Nephron progenitor cell (in vitro differentiated cells): ENCODE results near the gene SHROOM2.

Experiments
- DNase-seq: peaks from one replicate; pipeline ENCODE4 v3.0.0; 2021
- H3K27ac Mint-ChIP-seq: 2 replicates; pipeline ENCODE4 v1.8.0; 2021; ENCODE audit warnings: mild to moderate bottlenecking, moderate library complexity, mixed read lengths
- H3K27me3 Mint-ChIP-seq: 2 replicates; pipeline ENCODE4 v1.8.0; 2021; ENCODE audit warnings: mild to moderate bottlenecking, low read depth, mixed read lengths; ENCODE audit not compliant: poor library complexity
- H3K36me3 Mint-ChIP-seq: 2 replicates; pipeline ENCODE4 v1.8.0; 2021; ENCODE audit warnings: low read depth, mixed read lengths
- H3K4me1 Mint-ChIP-seq: 2 replicates; pipeline ENCODE4 v1.8.0; 2021; ENCODE audit warnings: mixed read lengths
- H3K4me3 Mint-ChIP-seq: 2 replicates; pipeline ENCODE4 v1.8.0; 2021; ENCODE audit warnings: mild to moderate bottlenecking, moderate library complexity, mixed read lengths
- H3K9me3 Mint-ChIP-seq: 2 replicates; pipeline ENCODE4 v1.8.0; 2021; ENCODE audit warnings: mild to moderate bottlenecking, moderate library complexity, mixed read lengths
- TF ChIP-seq, protein P1 (sequence below): fragments of 200-600 bp; sonication (generic); IDR thresholded peaks from 2 replicates; pipeline ENCODE4 v1.5.0; 2021; ENCODE audit warnings: antibody characterized with exemption

SHROOM2 gene, protein sequence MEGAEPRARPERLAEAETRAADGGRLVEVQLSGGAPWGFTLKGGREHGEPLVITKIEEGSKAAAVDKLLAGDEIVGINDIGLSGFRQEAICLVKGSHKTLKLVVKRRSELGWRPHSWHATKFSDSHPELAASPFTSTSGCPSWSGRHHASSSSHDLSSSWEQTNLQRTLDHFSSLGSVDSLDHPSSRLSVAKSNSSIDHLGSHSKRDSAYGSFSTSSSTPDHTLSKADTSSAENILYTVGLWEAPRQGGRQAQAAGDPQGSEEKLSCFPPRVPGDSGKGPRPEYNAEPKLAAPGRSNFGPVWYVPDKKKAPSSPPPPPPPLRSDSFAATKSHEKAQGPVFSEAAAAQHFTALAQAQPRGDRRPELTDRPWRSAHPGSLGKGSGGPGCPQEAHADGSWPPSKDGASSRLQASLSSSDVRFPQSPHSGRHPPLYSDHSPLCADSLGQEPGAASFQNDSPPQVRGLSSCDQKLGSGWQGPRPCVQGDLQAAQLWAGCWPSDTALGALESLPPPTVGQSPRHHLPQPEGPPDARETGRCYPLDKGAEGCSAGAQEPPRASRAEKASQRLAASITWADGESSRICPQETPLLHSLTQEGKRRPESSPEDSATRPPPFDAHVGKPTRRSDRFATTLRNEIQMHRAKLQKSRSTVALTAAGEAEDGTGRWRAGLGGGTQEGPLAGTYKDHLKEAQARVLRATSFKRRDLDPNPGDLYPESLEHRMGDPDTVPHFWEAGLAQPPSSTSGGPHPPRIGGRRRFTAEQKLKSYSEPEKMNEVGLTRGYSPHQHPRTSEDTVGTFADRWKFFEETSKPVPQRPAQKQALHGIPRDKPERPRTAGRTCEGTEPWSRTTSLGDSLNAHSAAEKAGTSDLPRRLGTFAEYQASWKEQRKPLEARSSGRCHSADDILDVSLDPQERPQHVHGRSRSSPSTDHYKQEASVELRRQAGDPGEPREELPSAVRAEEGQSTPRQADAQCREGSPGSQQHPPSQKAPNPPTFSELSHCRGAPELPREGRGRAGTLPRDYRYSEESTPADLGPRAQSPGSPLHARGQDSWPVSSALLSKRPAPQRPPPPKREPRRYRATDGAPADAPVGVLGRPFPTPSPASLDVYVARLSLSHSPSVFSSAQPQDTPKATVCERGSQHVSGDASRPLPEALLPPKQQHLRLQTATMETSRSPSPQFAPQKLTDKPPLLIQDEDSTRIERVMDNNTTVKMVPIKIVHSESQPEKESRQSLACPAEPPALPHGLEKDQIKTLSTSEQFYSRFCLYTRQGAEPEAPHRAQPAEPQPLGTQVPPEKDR (N-terminal part only)

DNA sequence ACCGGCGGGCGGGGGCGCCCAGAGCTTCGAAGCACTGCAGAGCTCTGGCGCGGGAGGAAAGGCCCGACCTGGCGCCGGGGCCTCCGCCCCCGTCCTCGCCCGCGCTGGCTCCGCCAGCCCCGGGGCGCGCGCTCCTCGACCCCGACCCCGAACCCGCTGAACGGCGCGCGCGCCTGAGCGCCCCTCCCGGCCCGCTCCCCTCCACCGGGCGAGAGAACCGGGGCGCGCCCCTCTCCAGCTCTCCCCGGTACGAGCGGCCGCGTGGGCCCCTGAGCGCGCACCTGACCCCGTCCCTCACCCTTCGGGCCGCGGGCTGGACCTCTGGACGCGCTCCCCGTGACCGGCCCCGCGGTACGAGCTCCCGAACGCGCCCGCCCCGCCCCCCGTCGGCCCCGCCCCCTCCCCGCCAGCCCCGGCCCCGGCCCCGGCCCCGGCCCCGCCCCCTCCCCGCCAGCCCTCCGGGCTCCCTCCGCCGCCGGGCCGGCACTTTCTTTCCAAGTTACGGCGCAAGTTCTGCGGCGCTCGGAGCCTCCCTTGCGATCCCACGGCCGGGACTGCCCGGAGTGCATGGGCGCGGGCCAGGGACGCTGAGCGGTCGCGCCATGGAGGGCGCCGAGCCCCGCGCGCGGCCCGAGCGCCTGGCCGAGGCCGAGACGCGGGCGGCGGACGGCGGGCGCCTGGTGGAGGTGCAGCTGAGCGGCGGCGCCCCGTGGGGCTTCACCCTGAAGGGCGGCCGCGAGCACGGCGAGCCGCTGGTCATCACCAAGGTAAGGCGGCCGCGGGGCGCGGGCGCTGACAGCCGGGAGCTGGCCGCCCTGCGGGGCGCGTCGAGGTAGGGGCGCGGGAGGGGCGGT is at the start of gene SHROOM2:
Gene SHROOM2 (plus strand): TSS at position 486 of the 854 bp plus-strand sequence. CDS start 117 bp downstream, at position 603.
- H3K9me3 Mint-ChIP-seq, result peaks cover 54% of the 10 kb centered on the region
- peaks cover 37% of the 10 kb centered on the region for H3K4me1 Mint-ChIP-seq
- H3K27ac Mint-ChIP-seq, result no peak within 1 kb of the TSS
- H3K4me3 Mint-ChIP-seq, result peak within 1 kb of the TSS; percentile 89
- peaks cover 24% of the 10 kb centered on the region for H3K27me3 Mint-ChIP-seq
- TF ChIP-seq, protein P1, sequence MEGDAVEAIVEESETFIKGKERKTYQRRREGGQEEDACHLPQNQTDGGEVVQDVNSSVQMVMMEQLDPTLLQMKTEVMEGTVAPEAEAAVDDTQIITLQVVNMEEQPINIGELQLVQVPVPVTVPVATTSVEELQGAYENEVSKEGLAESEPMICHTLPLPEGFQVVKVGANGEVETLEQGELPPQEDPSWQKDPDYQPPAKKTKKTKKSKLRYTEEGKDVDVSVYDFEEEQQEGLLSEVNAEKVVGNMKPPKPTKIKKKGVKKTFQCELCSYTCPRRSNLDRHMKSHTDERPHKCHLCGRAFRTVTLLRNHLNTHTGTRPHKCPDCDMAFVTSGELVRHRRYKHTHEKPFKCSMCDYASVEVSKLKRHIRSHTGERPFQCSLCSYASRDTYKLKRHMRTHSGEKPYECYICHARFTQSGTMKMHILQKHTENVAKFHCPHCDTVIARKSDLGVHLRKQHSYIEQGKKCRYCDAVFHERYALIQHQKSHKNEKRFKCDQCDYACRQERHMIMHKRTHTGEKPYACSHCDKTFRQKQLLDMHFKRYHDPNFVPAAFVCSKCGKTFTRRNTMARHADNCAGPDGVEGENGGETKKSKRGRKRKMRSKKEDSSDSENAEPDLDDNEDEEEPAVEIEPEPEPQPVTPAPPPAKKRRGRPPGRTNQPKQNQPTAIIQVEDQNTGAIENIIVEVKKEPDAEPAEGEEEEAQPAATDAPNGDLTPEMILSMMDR, result no peak
- DNase-seq, result peak; percentile 68
- no peaks in the 10 kb centered on the region for H3K36me3 Mint-ChIP-seq

DNA sequence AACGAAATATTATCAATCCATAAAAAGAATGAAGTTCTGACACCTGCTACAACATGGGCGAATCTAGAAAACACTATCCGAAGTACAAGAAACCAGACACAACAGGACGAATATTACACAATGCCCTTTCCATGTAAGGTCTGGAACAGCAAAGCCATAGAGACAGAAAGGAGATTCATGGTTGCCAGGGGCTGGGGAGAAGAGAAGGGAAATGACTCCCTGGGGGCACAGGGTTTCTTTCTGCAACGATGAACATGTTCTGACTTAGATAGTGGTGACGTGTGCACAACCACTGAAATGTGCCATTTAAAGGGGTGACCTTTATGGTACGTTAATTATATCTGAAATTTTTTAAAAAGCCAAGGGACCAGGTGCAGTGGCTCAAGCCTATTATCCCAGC is 48.9 kb upstream of the SHROOM2 start:
- H3K4me3 Mint-ChIP-seq, result no peak overlapping the region
- TF ChIP-seq, protein P1, result no peak

DNA sequence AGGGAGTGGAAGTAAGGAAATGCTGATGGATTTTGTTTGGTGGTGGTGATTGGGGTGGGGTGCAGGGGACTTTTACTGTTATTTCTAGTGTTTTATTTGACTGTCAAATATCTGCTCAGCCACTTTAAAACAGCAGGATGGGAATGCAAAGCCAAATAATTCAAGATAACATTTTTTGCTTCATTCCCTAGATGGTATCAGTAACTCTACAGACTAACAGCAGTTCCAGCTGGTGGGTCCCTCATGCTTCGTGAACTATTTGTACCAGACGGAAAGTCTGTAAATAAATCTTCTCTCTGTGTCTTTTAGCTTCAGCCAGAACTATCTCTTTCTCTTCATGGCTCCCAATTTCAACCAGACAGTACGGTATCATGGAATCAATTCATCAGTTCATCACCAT is 48.1 kb upstream of the SHROOM2 start:
- Mint-ChIP-seq H3K4me3 (no peak overlapping the region), H3K36me3 (peaks cover 15% of the 10 kb centered on the region), H3K9me3 (peaks cover 38% of the 10 kb centered on the region), H3K27me3 (peaks cover 5% of the 10 kb centered on the region), H3K27ac (no peak overlapping the region), H3K4me1 (no peaks in the 10 kb centered on the region)
- no peak for DNase-seq
- TF ChIP-seq, protein P1, result no peak

More for the DNA sequence above, 48.9 kb upstream of the SHROOM2 start:
- peaks cover 5% of the 10 kb centered on the region for H3K27me3 Mint-ChIP-seq
- H3K4me1 Mint-ChIP-seq, result no peaks in the 10 kb centered on the region
- peaks cover 12% of the 10 kb centered on the region for H3K36me3 Mint-ChIP-seq
- H3K9me3 Mint-ChIP-seq, result peaks cover 33% of the 10 kb centered on the region
- no peak for DNase-seq
- H3K27ac Mint-ChIP-seq, result peak overlapping the region; percentile 30

DNA sequence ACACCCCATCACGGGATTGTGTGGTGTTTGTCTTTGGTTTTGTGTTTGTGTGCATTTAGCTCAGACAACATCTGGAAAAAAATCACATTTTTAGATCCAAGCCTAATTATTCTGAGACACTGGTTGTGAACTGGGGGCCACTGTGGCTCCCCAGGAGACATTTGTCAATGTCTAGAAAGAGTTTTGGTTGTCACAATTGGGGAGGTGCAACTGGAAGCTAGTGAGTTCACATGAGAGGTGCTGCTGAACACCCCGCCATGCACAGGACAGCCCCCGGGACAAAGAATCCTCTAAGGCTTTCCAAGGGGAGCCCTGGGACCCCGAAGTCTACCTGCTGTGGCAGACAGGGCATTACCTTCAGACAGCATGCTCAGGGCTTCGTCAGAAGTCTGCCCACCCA is 47.1 kb upstream of the SHROOM2 start:
- peaks cover 46% of the 10 kb centered on the region for H3K9me3 Mint-ChIP-seq

More for the DNA sequence above, 47.1 kb upstream of the SHROOM2 start:
- H3K4me1 Mint-ChIP-seq, result no peaks in the 10 kb centered on the region
- no peak overlapping the region for H3K27ac Mint-ChIP-seq
- no peak overlapping the region for H3K4me3 Mint-ChIP-seq
- H3K27me3 Mint-ChIP-seq, result peaks cover 3% of the 10 kb centered on the region
- peaks cover 22% of the 10 kb centered on the region for H3K36me3 Mint-ChIP-seq
- TF ChIP-seq, protein P1, result no peak
- DNase-seq, result no peak
